Forelimb muscle (tissue), 1 donor: ENCODE results near the gene CEP44. TPM values are rescaled to one million over a fixed set of nuclear protein-coding genes. Genes with fewer than 3 reads are reported as not detected.
"Not testable (repeated sequence)": the region's sequence is repeated elsewhere in the genome, so short reads cannot be mapped to it uniquely, and the experiment has no call there.

ENCODE experiments used
- DNase-seq: peaks from one replicate; pipeline ENCODE4 v3.0.0-alpha.2; 2013; ENCODE audit warnings: low read depth
- polyA plus RNA-seq: library from polyadenylated mRNA; unstranded; fragments of 120-200 nt; gene quantifications from one replicate; pipeline ENCODE4 v1.2.1, GENCODE V29; 2013; ENCODE audit not compliant: insufficient read length

Gene CEP44
- polyA plus RNA-seq: 14.2 TPM

GRCh38 chr4:174283507-174284471, at the start of gene CEP44, which contains the start of gene FBXO8:
TSS of gene CEP44 (plus strand) at chr4:174283911. CDS start at chr4:174299122, 15,211 bp downstream.
TSS of gene FBXO8 (minus strand) at chr4:174283667. CDS start at chr4:174263092, 20,575 bp downstream.
- peak; percentile 78 for DNase-seq

- no peak for DNase-seq
These were observed 47.4 kb upstream of the CEP44 start for GRCh38 chr4:174236359-174236758.

- no peak for DNase-seq
These were observed 42.5 kb upstream of the CEP44 start for GRCh38 chr4:174241162-174241561.

GRCh38 chr4:174244441-174244840, 39.3 kb upstream of the CEP44 start:
- DNase-seq: no peak

- no peak for DNase-seq
These were observed 38.0 kb upstream of the CEP44 start for GRCh38 chr4:174245714-174246113.

GRCh38 chr4:174248407-174248806, 35.3 kb upstream of the CEP44 start:
- no peak for DNase-seq

GRCh38 chr4:174252412-174252811, 31.3 kb upstream of the CEP44 start:
- no peak for DNase-seq

- no peak for DNase-seq
These were observed 29.1 kb upstream of the CEP44 start for GRCh38 chr4:174254613-174255012.

GRCh38 chr4:174255374-174255773, 28.3 kb upstream of the CEP44 start:
- no peak for DNase-seq

- peak; percentile 39 for DNase-seq
These were observed 27.9 kb upstream of the CEP44 start for GRCh38 chr4:174255786-174256185.

GRCh38 chr4:174256277-174256713, 27.4 kb upstream of the CEP44 start:
- DNase-seq: peak; percentile 11

- no peak for DNase-seq
These were observed 24.1 kb upstream of the CEP44 start for GRCh38 chr4:174259580-174259979.

- no peak for DNase-seq
These were observed 23.6 kb upstream of the CEP44 start for GRCh38 chr4:174260099-174260498.

- DNase-seq: not testable (repeated sequence)
These were observed 22.3 kb upstream of the CEP44 start for GRCh38 chr4:174261432-174261831.

- DNase-seq: no peak
These were observed 20.9 kb upstream of the CEP44 start for GRCh38 chr4:174262624-174263444.

- no peak for DNase-seq
These were observed 20.3 kb upstream of the CEP44 start for GRCh38 chr4:174263445-174263736.

- DNase-seq: no peak
These were observed 17.8 kb upstream of the CEP44 start for GRCh38 chr4:174265916-174266315.

GRCh38 chr4:174266416-174266815, 17.3 kb upstream of the CEP44 start:
- no peak for DNase-seq

GRCh38 chr4:174273930-174274329, 9.8 kb upstream of the CEP44 start:
- DNase-seq: no peak

- no peak for DNase-seq
These were observed 9.3 kb upstream of the CEP44 start for GRCh38 chr4:174274436-174274835.

GRCh38 chr4:174275101-174275500, 8.6 kb upstream of the CEP44 start:
- DNase-seq: no peak

- DNase-seq: no peak
These were observed 6.3 kb upstream of the CEP44 start for GRCh38 chr4:174277433-174277832.
